Cardiac muscle cell (in vitro differentiated cells and primary cell): ENCODE data around the gene GAD2. TPM values are rescaled to one million over a fixed set of nuclear protein-coding genes. Genes with fewer than 3 reads are reported as not detected.

Experiments
- DNase-seq, 2 donors: peaks; one replicate each; pipeline versions ENCODE4 v3.0.0 to v3.0.0-alpha.2; 2010 to 2017; ENCODE audit warnings: low read depth in 1 of 2, low spot score in 1 of 2
- H3K27ac ChIP-seq: fragments of 200-600 bp; sonication (generic); 2 replicates; pipeline ENCODE4 v1.5.1; 2016
- H3K27me3 ChIP-seq: fragments of 200-600 bp; sonication (generic); 2 replicates; pipeline ENCODE4 v1.6.0; 2016; ENCODE audit warnings: control low read depth
- H3K36me3 ChIP-seq: fragments of 200-600 bp; sonication (generic); 2 replicates; pipeline ENCODE4 v1.5.1; 2016; ENCODE audit warnings: control low read depth
- H3K4me1 ChIP-seq: fragments of 200-600 bp; sonication (generic); 2 replicates; pipeline ENCODE4 v1.8.1; 2017; ENCODE audit warnings: low read depth, mild to moderate bottlenecking, mixed run types
- H3K4me3 ChIP-seq: fragments of 200-600 bp; sonication (generic); 2 replicates; pipeline ENCODE4 v1.5.1; 2016; ENCODE audit warnings: mild to moderate bottlenecking
- H3K9me3 ChIP-seq: fragments of 200-600 bp; sonication (generic); 2 replicates; pipeline ENCODE4 v1.5.1; 2017; ENCODE audit warnings: low read depth, mild to moderate bottlenecking, control low read depth
- polyA plus RNA-seq: library from polyadenylated mRNA; unstranded; fragments of >200 nt; fragmentation: Nextera tagmentation; extraction: Ambion mirVana; gene quantifications from 2 replicates; pipeline ENCODE4 v1.2.1, GENCODE V29; 2016
- total RNA-seq: library from RNA; depleted of rRNA; stranded (reverse); fragments of >200 nt; gene quantifications from 2 replicates; pipeline ENCODE4 v1.2.3, GENCODE V29; 2016
- TF ChIP-seq, protein P1 (sequence below): IDR thresholded peaks from 2 replicates; pipeline ENCODE4 v1.5.1; 2012; ENCODE audit warnings: low read depth, mild to moderate bottlenecking, low read length

The GAD2 gene
- total and polyA plus RNA-seq, 2 experiments from 2014 or later, result not detected

DNA sequence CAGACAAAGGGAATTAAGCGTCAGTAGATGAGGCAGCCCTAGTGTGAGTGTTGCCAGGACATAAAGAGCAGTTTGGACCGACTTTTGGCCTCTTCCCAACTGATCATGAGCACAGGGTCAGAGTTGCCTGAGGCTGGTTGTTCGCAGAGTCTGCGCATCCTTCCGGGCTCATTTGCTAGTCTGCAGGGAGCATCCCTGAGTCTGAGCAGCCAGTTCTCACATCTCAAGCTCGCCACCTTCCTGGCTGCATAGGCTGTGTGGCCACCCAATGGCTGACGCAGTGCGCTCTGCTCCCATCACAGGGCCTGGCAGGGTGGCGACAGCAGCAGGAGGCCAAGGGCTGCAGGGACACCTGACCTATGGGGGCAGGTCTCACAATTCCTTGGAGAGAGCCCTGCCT, 5.0 kb downstream of the GAD2 start:
- DNase-seq, result no peak
- TF ChIP-seq, protein P1, sequence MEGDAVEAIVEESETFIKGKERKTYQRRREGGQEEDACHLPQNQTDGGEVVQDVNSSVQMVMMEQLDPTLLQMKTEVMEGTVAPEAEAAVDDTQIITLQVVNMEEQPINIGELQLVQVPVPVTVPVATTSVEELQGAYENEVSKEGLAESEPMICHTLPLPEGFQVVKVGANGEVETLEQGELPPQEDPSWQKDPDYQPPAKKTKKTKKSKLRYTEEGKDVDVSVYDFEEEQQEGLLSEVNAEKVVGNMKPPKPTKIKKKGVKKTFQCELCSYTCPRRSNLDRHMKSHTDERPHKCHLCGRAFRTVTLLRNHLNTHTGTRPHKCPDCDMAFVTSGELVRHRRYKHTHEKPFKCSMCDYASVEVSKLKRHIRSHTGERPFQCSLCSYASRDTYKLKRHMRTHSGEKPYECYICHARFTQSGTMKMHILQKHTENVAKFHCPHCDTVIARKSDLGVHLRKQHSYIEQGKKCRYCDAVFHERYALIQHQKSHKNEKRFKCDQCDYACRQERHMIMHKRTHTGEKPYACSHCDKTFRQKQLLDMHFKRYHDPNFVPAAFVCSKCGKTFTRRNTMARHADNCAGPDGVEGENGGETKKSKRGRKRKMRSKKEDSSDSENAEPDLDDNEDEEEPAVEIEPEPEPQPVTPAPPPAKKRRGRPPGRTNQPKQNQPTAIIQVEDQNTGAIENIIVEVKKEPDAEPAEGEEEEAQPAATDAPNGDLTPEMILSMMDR, result no peak

DNA sequence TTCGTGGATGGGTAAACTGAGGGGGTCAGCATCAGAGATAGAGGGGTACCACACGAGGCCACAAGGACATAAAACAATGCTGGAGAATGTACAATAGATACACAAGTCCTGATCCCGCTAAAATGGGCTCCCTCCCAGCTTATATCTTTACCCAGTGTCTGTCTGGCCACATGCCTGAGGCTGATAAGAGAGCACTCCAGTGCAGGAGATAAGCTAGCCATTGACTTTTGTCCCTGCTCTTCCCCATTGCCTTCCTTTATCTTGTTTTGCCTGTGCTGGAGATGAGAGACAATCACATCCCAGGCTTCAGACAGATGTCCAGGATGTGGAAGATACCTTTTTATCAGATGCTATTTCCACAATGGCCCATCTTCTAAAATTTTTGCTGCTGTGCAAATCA, 6.0 kb downstream of the GAD2 start:
- H3K27me3 ChIP-seq, result peaks cover 72% of the 10 kb centered on the region
- no peaks in the 10 kb centered on the region for H3K9me3 ChIP-seq
- peaks cover 4% of the 10 kb centered on the region for H3K4me1 ChIP-seq
- no peak for DNase-seq
- TF ChIP-seq, protein P1, result no peak
- H3K4me3 ChIP-seq, result no peak overlapping the region
- no peak overlapping the region for H3K27ac ChIP-seq
- H3K36me3 ChIP-seq, result no peaks in the 10 kb centered on the region

More for the DNA sequence above, 5.0 kb downstream of the GAD2 start:
- H3K4me3 ChIP-seq, result no peak overlapping the region
- peaks cover 12% of the 10 kb centered on the region for H3K4me1 ChIP-seq
- H3K27ac ChIP-seq, result no peak overlapping the region
- H3K9me3 ChIP-seq, result no peaks in the 10 kb centered on the region
- peaks cover 73% of the 10 kb centered on the region for H3K27me3 ChIP-seq
- H3K36me3 ChIP-seq, result no peaks in the 10 kb centered on the region

DNA sequence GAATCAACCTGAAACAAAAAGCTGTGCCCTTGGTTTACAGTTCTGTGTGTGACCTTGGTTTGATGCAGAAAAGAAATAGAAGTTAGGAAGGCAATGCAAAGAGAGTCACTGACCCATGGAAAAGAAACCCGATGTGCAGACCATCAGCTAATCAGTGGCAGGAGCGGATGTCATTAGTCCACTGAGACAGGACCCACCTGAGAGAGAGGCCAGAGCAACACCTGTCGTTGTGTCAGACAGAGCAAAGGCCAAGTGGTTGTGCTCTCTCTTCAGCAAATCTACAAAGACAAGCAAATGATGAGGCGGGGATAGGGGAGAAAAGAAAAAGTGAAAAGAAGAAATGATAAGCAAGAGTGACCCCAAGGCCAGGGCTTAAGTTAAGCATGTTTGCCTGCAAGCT, 8.7 kb downstream of the GAD2 start:
- no peak overlapping the region for H3K27ac ChIP-seq
- H3K9me3 ChIP-seq, result no peaks in the 10 kb centered on the region
- H3K4me3 ChIP-seq, result no peak overlapping the region
- no peak for DNase-seq
- TF ChIP-seq, protein P1, result no peak
- no peaks in the 10 kb centered on the region for H3K4me1 ChIP-seq
- no peaks in the 10 kb centered on the region for H3K36me3 ChIP-seq
- H3K27me3 ChIP-seq, result peaks cover 54% of the 10 kb centered on the region

DNA sequence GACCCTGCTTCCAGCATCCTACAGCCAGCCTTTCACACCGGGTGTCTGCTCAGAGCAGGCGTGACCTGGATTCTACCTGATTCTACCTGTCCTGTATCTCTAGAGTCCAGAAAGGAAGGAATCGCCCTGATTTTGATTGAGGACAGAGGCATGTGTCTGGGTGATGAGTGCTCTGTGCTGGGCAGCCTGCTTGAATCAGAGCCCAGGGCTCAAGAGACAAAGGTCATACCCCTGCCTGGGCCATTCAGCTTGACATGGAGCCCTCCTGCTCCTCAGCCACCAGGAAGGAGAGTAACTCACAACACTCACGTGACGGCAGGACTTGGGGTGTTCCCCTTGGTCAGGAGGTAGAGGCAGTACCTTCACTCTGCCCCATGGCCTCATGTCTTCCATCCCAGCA, 11.2 kb downstream of the GAD2 start:
- Histone ChIP-seq H3K4me3 (no peak overlapping the region), H3K4me1 (no peaks in the 10 kb centered on the region), H3K9me3 (no peaks in the 10 kb centered on the region), H3K27ac (no peak overlapping the region), H3K27me3 (peaks cover 38% of the 10 kb centered on the region), H3K36me3 (no peaks in the 10 kb centered on the region)
- no peak for DNase-seq
- TF ChIP-seq, protein P1, result no peak

DNA sequence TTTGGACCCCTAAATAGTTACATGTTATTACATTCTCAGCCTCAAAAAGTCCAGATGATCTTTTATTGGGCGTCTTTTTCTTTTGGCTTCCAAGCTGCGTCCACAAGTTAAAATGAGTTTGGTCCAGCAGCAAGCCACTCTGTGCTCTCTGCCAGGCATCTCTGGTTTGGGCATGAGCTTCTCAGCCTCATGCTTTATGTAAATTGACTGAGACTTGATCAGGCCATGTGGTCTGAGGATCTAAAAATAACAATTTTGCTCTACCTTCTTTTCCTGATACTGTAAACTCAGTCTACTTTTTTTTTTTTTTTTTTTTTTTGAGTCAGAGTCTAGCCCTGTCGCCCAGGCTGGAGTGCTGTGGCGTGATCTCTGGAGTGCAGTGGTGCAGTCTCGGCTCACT, 15.6 kb downstream of the GAD2 start:
- no peak overlapping the region for H3K4me3 ChIP-seq
- H3K27ac ChIP-seq, result no peak overlapping the region
- DNase-seq, result no peak
- peaks cover 27% of the 10 kb centered on the region for H3K27me3 ChIP-seq
- no peaks in the 10 kb centered on the region for H3K4me1 ChIP-seq
- no peaks in the 10 kb centered on the region for H3K9me3 ChIP-seq
- H3K36me3 ChIP-seq, result no peaks in the 10 kb centered on the region
- TF ChIP-seq, protein P1, result no peak

DNA sequence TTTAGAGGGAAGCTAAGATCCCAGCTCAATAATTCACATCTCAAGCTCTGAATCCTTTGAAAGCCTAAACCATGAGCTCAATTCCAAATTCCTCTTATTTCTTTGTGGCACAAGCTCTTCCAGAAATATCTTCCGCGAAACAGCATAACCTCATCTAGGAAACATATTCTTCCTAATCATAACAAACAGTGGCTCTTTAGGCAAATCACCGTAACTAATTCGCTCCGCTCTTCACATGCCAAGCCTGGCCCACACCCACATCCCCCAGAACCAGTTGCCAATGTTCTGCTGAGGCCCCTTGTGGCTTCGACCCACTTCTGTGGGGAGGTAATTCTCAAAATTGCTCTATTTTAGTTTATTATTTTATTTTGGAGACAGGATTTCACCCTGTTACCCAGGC, 19.2 kb downstream of the GAD2 start:
- no peak overlapping the region for H3K27ac ChIP-seq

More for the DNA sequence above, 19.2 kb downstream of the GAD2 start:
- Histone ChIP-seq H3K27me3 (peaks cover 31% of the 10 kb centered on the region), H3K36me3 (no peaks in the 10 kb centered on the region), H3K4me1 (no peaks in the 10 kb centered on the region), H3K4me3 (no peak overlapping the region), H3K9me3 (no peaks in the 10 kb centered on the region)
- TF ChIP-seq, protein P1, result no peak
- DNase-seq, result no peak
